GM06990 (cell line): Measurements from ENCODE around the gene NR2E1.

Experiments
- DNase-seq: peaks from one replicate; pipeline ENCODE4 v3.0.0-alpha.2; 2011; ENCODE audit not compliant: insufficient read length; ENCODE audit errors: extremely low read depth
- H3K27me3 ChIP-seq: replicated peaks from 2 replicates; pipeline ENCODE4 v1.6.0; 2011; ENCODE audit warnings: low read length; ENCODE audit not compliant: control insufficient read depth, insufficient read depth
- H3K36me3 ChIP-seq: 2 replicates; pipeline ENCODE4 v1.5.1; 2011; ENCODE audit warnings: low read length; ENCODE audit not compliant: control insufficient read depth, insufficient read depth
- H3K4me3 ChIP-seq: replicated peaks from 2 replicates; pipeline ENCODE4 v1.5.1; 2011; ENCODE audit warnings: low read depth, mild to moderate bottlenecking, control low read depth, low read length
- TF ChIP-seq, protein P1 (sequence below): IDR thresholded peaks from 2 replicates; pipeline ENCODE4 v1.5.1; 2011; ENCODE audit warnings: low read length, control low read depth, mild to moderate bottlenecking, inconsistent platforms; ENCODE audit not compliant: insufficient read depth, poor library complexity, severe bottlenecking

NR2E1 gene

DNA sequence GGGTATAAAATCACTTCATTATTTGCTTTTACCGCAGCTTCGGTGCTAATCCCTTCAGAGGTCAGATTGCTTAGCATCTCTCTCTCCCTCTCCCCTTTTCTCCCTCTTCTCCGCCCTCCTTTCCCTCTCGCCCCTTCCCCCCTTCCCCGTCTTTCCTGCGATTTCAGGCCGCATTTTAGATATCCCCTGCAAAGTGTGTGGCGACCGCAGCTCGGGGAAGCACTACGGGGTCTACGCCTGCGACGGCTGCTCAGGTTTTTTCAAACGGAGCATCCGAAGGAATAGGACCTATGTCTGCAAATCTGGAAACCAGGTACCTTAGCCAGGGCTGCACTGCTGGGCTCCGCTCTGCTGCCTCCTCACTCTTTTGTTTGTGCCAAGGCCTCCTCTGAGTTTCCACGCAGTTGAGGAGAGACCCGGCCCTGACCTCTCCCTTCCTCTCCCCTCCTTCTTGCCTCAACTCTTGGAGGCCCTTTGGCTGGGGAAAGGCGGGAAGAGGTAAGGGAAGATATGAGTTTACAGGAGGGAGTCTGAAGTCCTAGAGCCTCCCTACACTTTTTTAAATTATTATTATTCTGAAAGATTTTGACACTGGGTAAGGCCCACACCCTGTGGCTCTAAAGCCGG lies 5.6 kb downstream of the NR2E1 start:
- no peaks in the 10 kb centered on the region for H3K36me3 ChIP-seq
- TF ChIP-seq, protein P1, sequence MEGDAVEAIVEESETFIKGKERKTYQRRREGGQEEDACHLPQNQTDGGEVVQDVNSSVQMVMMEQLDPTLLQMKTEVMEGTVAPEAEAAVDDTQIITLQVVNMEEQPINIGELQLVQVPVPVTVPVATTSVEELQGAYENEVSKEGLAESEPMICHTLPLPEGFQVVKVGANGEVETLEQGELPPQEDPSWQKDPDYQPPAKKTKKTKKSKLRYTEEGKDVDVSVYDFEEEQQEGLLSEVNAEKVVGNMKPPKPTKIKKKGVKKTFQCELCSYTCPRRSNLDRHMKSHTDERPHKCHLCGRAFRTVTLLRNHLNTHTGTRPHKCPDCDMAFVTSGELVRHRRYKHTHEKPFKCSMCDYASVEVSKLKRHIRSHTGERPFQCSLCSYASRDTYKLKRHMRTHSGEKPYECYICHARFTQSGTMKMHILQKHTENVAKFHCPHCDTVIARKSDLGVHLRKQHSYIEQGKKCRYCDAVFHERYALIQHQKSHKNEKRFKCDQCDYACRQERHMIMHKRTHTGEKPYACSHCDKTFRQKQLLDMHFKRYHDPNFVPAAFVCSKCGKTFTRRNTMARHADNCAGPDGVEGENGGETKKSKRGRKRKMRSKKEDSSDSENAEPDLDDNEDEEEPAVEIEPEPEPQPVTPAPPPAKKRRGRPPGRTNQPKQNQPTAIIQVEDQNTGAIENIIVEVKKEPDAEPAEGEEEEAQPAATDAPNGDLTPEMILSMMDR: no peak
- peaks cover 4% of the 10 kb centered on the region for H3K27me3 ChIP-seq
- no peak overlapping the region for H3K4me3 ChIP-seq
- DNase-seq: no peak

DNA sequence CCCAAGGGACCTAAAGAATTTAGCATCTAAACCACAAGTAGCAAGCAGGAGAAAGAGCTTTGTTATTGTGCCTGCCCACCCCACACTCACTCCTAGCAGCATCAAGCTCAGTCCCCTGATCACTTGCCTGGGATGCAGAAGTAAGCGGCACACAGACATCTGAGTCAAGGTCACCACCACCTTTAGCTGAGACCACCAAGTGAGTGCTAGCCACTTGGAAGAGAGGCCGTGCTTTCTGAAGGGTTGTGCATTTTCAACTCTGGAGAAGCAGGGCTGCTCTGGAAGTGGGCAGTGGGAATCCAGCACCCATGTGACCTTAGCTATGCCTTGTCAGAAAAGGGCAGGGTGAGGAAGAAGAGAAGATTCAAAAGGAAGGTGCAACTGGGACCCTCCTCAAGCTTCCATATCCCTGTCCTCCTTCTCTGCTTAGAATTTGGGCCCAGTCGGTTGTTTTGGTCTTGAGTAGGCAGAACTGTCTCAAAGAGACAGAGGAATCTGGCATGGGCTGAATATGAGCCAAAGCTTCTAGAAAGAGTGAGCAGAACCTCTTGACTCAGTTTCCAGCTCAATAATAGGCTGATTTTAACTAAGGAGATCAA lies 6.2 kb downstream of the NR2E1 start:
- peaks cover 4% of the 10 kb centered on the region for H3K27me3 ChIP-seq
- no peaks in the 10 kb centered on the region for H3K36me3 ChIP-seq
- TF ChIP-seq, protein P1: no peak
- no peak for DNase-seq
- H3K4me3 ChIP-seq: no peak overlapping the region

DNA sequence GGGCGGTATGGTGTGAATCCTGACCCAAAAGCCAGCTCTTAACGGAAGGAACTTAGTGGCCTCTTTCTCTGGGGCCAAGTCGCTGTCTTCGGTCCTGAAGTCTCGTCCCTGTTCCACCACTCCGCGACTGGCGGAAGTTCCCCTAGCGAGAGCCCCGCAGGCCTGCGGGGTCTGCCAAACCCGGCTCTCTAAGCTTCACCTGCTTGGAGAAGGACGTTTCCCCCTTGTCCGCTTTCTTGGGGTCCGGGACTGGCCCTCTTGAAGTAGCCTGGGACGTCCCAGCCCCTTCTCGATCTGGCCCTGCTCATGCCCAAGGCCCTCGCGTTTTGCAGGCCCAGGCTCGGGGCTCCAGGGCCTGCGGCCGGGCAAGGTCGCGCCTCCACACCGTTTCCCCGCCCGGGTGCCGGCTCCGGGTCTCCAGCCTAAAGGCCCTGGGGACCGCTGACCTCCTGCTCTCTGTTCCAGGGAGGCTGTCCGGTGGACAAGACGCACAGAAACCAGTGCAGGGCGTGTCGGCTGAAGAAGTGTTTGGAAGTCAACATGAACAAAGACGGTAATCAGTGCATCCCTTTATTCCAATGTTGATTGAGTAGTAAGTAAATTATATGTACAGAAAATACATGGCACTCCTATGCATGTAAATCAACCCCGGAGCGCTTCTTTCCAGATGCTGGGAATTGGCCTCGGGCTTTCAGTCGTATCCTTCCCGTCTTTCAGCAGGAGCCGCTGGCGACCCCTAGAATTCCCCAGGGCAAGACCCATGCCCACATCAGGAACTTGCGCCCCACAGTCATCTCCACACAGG lies 8.8 kb downstream of the NR2E1 start:
- TF ChIP-seq, protein P1: no peak
- peaks cover 1% of the 10 kb centered on the region for H3K27me3 ChIP-seq
- H3K36me3 ChIP-seq: no peaks in the 10 kb centered on the region
- no peak overlapping the region for H3K4me3 ChIP-seq
- no peak for DNase-seq

DNA sequence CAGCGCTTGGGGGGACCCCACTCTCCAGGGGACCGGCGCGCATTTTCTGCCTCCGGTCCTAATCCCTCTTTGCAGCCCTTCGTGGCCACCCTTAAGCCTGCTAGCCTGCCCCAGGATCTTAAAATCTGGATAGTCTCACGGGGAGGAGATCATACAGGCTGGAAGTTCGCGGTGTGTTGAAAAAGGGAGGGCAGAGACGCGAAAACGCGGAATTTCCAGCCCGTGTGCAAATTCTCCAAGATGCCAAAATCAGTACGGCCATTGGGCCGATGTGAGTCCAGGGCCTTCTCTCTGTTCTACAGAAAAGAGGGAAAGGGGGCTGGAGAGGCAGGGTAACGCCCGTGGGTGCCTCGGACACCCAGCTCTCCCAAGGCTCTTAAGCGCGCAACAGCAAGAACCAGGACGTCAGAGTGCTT lies 9.4 kb downstream of the NR2E1 start:
- Histone ChIP-seq H3K27me3 (peaks cover 1% of the 10 kb centered on the region), H3K36me3 (no peaks in the 10 kb centered on the region), H3K4me3 (no peak overlapping the region)
- TF ChIP-seq, protein P1: no peak
- DNase-seq: no peak

DNA sequence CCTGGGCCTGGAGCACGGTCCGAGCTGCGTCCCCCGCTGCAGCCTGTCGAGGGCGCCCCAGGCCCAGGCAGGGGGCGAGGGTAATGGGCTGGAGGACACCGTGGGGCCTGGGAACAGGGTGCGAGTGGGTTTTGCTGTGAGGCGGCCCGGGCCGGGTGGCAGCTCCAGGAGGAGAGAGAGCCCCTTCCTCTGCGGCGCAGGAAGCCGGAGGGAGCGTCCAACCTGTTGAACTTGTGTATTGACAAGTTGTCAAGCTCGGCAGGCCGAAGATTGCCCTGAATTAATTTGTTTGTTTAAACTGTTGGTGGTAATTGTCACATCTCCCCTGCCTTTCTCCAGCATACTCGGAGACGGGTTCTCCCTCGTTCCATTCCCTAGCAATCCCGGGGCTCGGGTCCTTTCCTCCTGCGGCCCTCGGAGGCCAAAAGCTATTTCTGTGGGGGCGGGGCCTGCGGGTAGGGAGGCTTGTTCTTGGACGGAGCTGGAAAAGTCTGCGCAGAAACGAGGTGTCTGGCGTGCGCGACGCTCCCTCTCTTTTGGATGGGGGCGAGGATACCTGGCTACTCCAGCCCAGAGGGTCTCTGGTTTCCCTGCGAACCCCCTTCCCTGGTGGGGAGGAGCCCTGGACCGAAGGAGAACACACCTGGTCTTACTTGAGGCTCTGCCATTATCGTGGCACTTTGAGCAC lies 9.9 kb downstream of the NR2E1 start:
- no peak overlapping the region for H3K4me3 ChIP-seq
- peaks cover 1% of the 10 kb centered on the region for H3K27me3 ChIP-seq
- DNase-seq: no peak
- no peaks in the 10 kb centered on the region for H3K36me3 ChIP-seq
- TF ChIP-seq, protein P1: no peak
